GM12891 (cell line): ENCODE measurements around the gene EIF2S2.
"Not testable (repeated sequence)": the region's sequence is repeated elsewhere in the genome, so short reads cannot be mapped to it uniquely, and the experiment has no call there.

Experiments used
- PAX5 ChIP-seq: IDR thresholded peaks from 2 replicates; pipeline ENCODE4 v1.6.1; 2011; ENCODE audit warnings: low read length, moderate library complexity, mild to moderate bottlenecking; ENCODE audit not compliant: insufficient read depth, severe bottlenecking
- POLR2A ChIP-seq: IDR thresholded peaks from 2 replicates; pipeline ENCODE4 v1.6.1; 2011; ENCODE audit warnings: low read depth, low read length, control low read depth
- POLR2AphosphoS5 ChIP-seq: IDR thresholded peaks from 2 replicates; pipeline ENCODE4 v1.6.1; 2011; ENCODE audit warnings: low read depth, low read length, control low read depth
- TAF1 ChIP-seq: IDR thresholded peaks from 2 replicates; pipeline ENCODE4 v1.6.1; 2011; ENCODE audit warnings: low read depth, low read length, control low read depth

- TF ChIP-seq POLR2A, TAF1, POLR2AphosphoS5, PAX5: not testable (repeated sequence)
Measured at GRCh38 chr20:34152073-34152472, 40.0 kb upstream of the EIF2S2 start.
